Small intestine (tissue), 7 donors: Measurements from ENCODE around the gene ZNF524. TPM values are rescaled to one million over a fixed set of nuclear protein-coding genes. Genes with fewer than 3 reads are reported as not detected.
A peak's percentile ranks its signal among the peaks of the same experiment; 100 is the strongest.

Experiments used
- DNase-seq, 2 donors: peaks; one replicate each; pipeline versions ENCODE4 v3.0.0 to v3.0.0-alpha.2; 2013
- FAIRE-seq: peaks from 2 replicates; lab custom pipeline; 2012; peaks lifted over from hg19 to GRCh38; lab: Jason Lieb, UNC
- H3K27ac ChIP-seq, 3 donors: one replicate each; pipeline ENCODE4 v1.5.1; 2013; ENCODE audit warnings: low read length in 2 of 3, mild to moderate bottlenecking in 2 of 3, control low read depth in 1 of 3, inconsistent platforms in 1 of 3, low read depth in 1 of 3, moderate library complexity in 1 of 3
- H3K27me3 ChIP-seq, 3 donors: one replicate each; pipeline ENCODE4 v1.6.1; 2013; ENCODE audit warnings: low read length in 3 of 3, inconsistent platforms in 1 of 3; ENCODE audit not compliant: control insufficient read depth in 3 of 3, insufficient read depth in 3 of 3
- H3K36me3 ChIP-seq, 3 donors: one replicate each; pipeline ENCODE4 v1.6.1; 2013; ENCODE audit warnings: low read length in 3 of 3, inconsistent platforms in 1 of 3, low read depth in 1 of 3, mild to moderate bottlenecking in 1 of 3, moderate library complexity in 1 of 3; ENCODE audit not compliant: control insufficient read depth in 3 of 3, insufficient read depth in 2 of 3
- H3K4me1 ChIP-seq, 3 donors: one replicate each; pipeline ENCODE4 v1.6.1; 2013; ENCODE audit warnings: low read length in 2 of 3, inconsistent platforms in 1 of 3, low read depth in 1 of 3, mild to moderate bottlenecking in 1 of 3, moderate library complexity in 1 of 3; ENCODE audit not compliant: control insufficient read depth in 3 of 3, insufficient read depth in 2 of 3
- H3K4me3 ChIP-seq, 3 donors: one replicate each; pipeline ENCODE4 v1.5.1; 2013; ENCODE audit warnings: low read length in 3 of 3, control low read depth in 1 of 3, inconsistent platforms in 1 of 3, low read depth in 1 of 3, mild to moderate bottlenecking in 1 of 3, moderate library complexity in 1 of 3
- H3K9me3 ChIP-seq, 2 donors: one replicate each; pipeline ENCODE4 v1.6.1; 2013; ENCODE audit warnings: low read depth in 1 of 2, low read length in 1 of 2; ENCODE audit not compliant: control insufficient read depth in 2 of 2, insufficient read depth in 1 of 2
- WGBS, 3 donors: extraction: QIAGEN DNeasy Blood & Tissue Kit; methylation state at CpG; one replicate each; pipeline ENCODE4 v1.1.7; 2013; 5-methylcytosine and 5-hydroxymethylcytosine counted together
- polyA plus RNA-seq, 4 donors: library from polyadenylated mRNA; stranded (reverse) in 3 of 4; unstranded in 1 of 4; fragments of 200-250 nt in 3 of 4; fragments of 120-200 nt in 1 of 4; gene quantifications; one replicate each; pipeline versions ENCODE4 v1.2.1 to v1.2.3, GENCODE V29; 2013
- donor health status: healthy with polysubstance abuse.
- donor health status: control.
- donor health status: control.
- donor health status: Bipolar disorder and iron deficiency.
- donor health status: healthy.

ZNF524 gene
- polyA plus RNA-seq, 4 donors: 23.2 to 63.5 (median 45.7) TPM

GRCh38 chr19:55600662-55601028 is 557 bp downstream of the ZNF524 start:
- Histone ChIP-seq H3K9me3 (no peaks in the 10 kb centered on the region), H3K27ac (peak overlapping the region; percentile 73 to 98 (median 95)), H3K4me1 (peaks cover 0 to 5% (median 0%) of the 10 kb centered on the region in 3 donors), H3K27me3 (no peaks in the 10 kb centered on the region), H3K36me3 (peaks cover 2 to 37% (median 3%) of the 10 kb centered on the region in 3 donors), H3K4me3 (peak overlapping the region; percentile 70 to 79 (median 72))
- WGBS, 3 donors: 2 to 5% (median 4%) methylated on average over 11 to 15 of the region's 15 CpGs
- no peak for DNase-seq
- FAIRE-seq: no peak

GRCh38 chr19:55601084-55601483 is 996 bp downstream of the ZNF524 start:
- Histone ChIP-seq H3K9me3 (no peaks in the 10 kb centered on the region), H3K4me1 (peaks cover 0 to 5% (median 0%) of the 10 kb centered on the region in 3 donors), H3K27ac (peak overlapping the region; percentile 73 to 98 (median 95)), H3K4me3 (peak overlapping the region; percentile 70 to 79 (median 72)), H3K27me3 (no peaks in the 10 kb centered on the region), H3K36me3 (peaks cover 1 to 34% (median 2%) of the 10 kb centered on the region in 3 donors)
- 65 to 78% (median 68%) methylated on average over 4 of the region's 4 CpGs for WGBS, 3 donors
- DNase-seq: no peak
- FAIRE-seq: no peak

- Histone ChIP-seq H3K4me1 (peaks cover 0 to 15% (median 0%) of the 10 kb centered on the region in 3 donors), H3K36me3 (peaks cover 0 to 32% (median under 1%) of the 10 kb centered on the region in 3 donors), H3K27me3 (no peaks in the 10 kb centered on the region), H3K4me3 (no peak overlapping the region), H3K27ac (no peak overlapping the region), H3K9me3 (no peaks in the 10 kb centered on the region)
- WGBS, 3 donors: 92 to 94% (median 93%) methylated on average over 58 to 60 of the region's 60 CpGs
- FAIRE-seq (no peak), DNase-seq (no peak)
These were observed 2.3 kb downstream of the ZNF524 start for GRCh38 chr19:55602104-55603001.

GRCh38 chr19:55603115-55603514 is 3.0 kb downstream of the ZNF524 start:
- H3K27me3 ChIP-seq: no peaks in the 10 kb centered on the region
- WGBS, 3 donors: 91 to 95% (median 92%) methylated on average over 21 of the region's 21 CpGs
- no peak overlapping the region for H3K4me3 ChIP-seq
- DNase-seq: no peak
- peaks cover 0 to 29% (median 0%) of the 10 kb centered on the region in 3 donors for H3K36me3 ChIP-seq
- no peak for FAIRE-seq
- H3K27ac ChIP-seq: no peak overlapping the region
- peaks cover 0 to 15% (median 0%) of the 10 kb centered on the region in 3 donors for H3K4me1 ChIP-seq
- H3K9me3 ChIP-seq: no peaks in the 10 kb centered on the region

- Histone ChIP-seq H3K4me3 (no peak overlapping the region), H3K36me3 (peaks cover 0 to 30% (median 0%) of the 10 kb centered on the region in 3 donors), H3K4me1 (peaks cover 0 to 15% (median 0%) of the 10 kb centered on the region in 3 donors), H3K9me3 (no peaks in the 10 kb centered on the region), H3K27me3 (no peaks in the 10 kb centered on the region), H3K27ac (no peak overlapping the region)
- DNase-seq: peak in 1 of 2 donors; percentile 19
- no peak for FAIRE-seq
- WGBS, 3 donors: 68 to 75% (median 71%) methylated on average over 22 of the region's 22 CpGs
These were observed 3.6 kb downstream of the ZNF524 start for GRCh38 chr19:55603581-55604292.

GRCh38 chr19:55605207-55605636 is 5.1 kb downstream of the ZNF524 start:
- H3K4me1 ChIP-seq: peaks cover 0 to 15% (median 0%) of the 10 kb centered on the region in 3 donors
- peak; percentile 94 to 98 for DNase-seq
- no peaks in the 10 kb centered on the region for H3K9me3 ChIP-seq
- H3K27me3 ChIP-seq: no peaks in the 10 kb centered on the region
- WGBS, 3 donors: 0 to 1% (median 0%) methylated on average over 21 to 43 of the region's 43 CpGs
- H3K27ac ChIP-seq: peak overlapping the region; percentile 27 to 99 (median 86)
- H3K4me3 ChIP-seq: peak overlapping the region; percentile 72 to 93 (median 81)
- FAIRE-seq: no peak
- H3K36me3 ChIP-seq: peaks cover 0 to 37% (median 0%) of the 10 kb centered on the region in 3 donors

- FAIRE-seq: no peak
- 0 to 1% (median 1%) methylated on average over 23 to 44 of the region's 44 CpGs for WGBS, 3 donors
These were observed 5.8 kb downstream of the ZNF524 start, which contains the start of gene ZNF865 for GRCh38 chr19:55605637-55606470. ZNF865 (plus strand) TSS chr19:55605647; CDS start chr19:55613619, 7,972 bp downstream.

More at GRCh38 chr19:55605637-55606470, 5.8 kb downstream of the ZNF524 start, which contains the start of gene ZNF865:
- Histone ChIP-seq H3K36me3 (peaks cover 0 to 44% (median 0%) of the 10 kb centered on the region in 3 donors), H3K9me3 (no peaks in the 10 kb centered on the region), H3K4me1 (peaks cover 0 to 13% (median 0%) of the 10 kb centered on the region in 3 donors), H3K27me3 (no peaks in the 10 kb centered on the region), H3K27ac (peak within 1 kb of the TSS; percentile 73 to 99 (median 86)), H3K4me3 (peak within 1 kb of the TSS; percentile 72 to 93 (median 81))
- DNase-seq: peak; percentile 85 to 91
